Calu3 (cell line): ENCODE results near the gene NFX1. TPM values are rescaled to one million over a fixed set of nuclear protein-coding genes. Genes with fewer than 3 reads are reported as not detected.

Experiments
- BruUV-seq: library from RNA; stranded (reverse); fragments of 400-500 nt; replicated peaks from 2 replicates; lab custom pipeline; 2021; lab: Mats Ljungman, UMichigan
- CTCF ChIA-PET: fragments of 300-600 bp; sonication (Branson Sonifier 250); formaldehyde crosslinking; loops from one replicate; lab custom pipeline; 2022; ENCODE audit warnings: antibody characterized with exemption; lab: Charles Lee
- DNase-seq: peaks from one replicate; pipeline ENCODE4 v3.0.0; 2022
- H3K27ac Mint-ChIP-seq: one replicate; pipeline ENCODE4 v1.8.0; 2022; ENCODE audit warnings: mixed read lengths; ENCODE audit not compliant: unreplicated experiment
- H3K27me3 Mint-ChIP-seq: one replicate; pipeline ENCODE4 v1.8.0; 2022; ENCODE audit warnings: mixed read lengths; ENCODE audit not compliant: unreplicated experiment
- H3K36me3 Mint-ChIP-seq: one replicate; pipeline ENCODE4 v1.8.0; 2022; ENCODE audit warnings: mild to moderate bottlenecking, moderate library complexity, mixed read lengths; ENCODE audit not compliant: insufficient read depth, unreplicated experiment
- H3K4me1 Mint-ChIP-seq: one replicate; pipeline ENCODE4 v1.8.0; 2022; ENCODE audit warnings: mild to moderate bottlenecking, low read depth, mixed read lengths; ENCODE audit not compliant: unreplicated experiment
- H3K4me3 Mint-ChIP-seq: one replicate; pipeline ENCODE4 v1.8.0; 2022; ENCODE audit warnings: mild to moderate bottlenecking, low read depth, moderate library complexity, mixed read lengths; ENCODE audit not compliant: unreplicated experiment
- H3K9me3 Mint-ChIP-seq: one replicate; pipeline ENCODE4 v1.8.0; 2022; ENCODE audit warnings: low read depth, mixed read lengths; ENCODE audit not compliant: unreplicated experiment
- CTCF ChIP-seq: fragments of 200-600 bp; IDR thresholded peaks from one replicate; pipeline ENCODE4 v1.8.0; 2022; ENCODE audit warnings: antibody characterized with exemption; ENCODE audit not compliant: unreplicated experiment
- intact Hi-C: fragments of 100-400 bp; cut with micrococcal nuclease; formaldehyde crosslinking; loops from one replicate; pipeline ENCODE4 v1.10.0; 2022; ENCODE audit not compliant: unreplicated experiment
- total RNA-seq: library from RNA; stranded (reverse); gene quantifications from 2 replicates; pipeline ENCODE4 v1.2.3, GENCODE V29; 2022

NFX1 gene
- total RNA-seq, 1 experiment from 2014 or later = 27.3 TPM

- no peak overlapping the region for H3K27ac Mint-ChIP-seq
Observed at GRCh38 chr9:33273266-33273971, 16.9 kb upstream of the NFX1 start.

GRCh38 chr9:33273972-33274328 lies 16.4 kb upstream of the NFX1 start:
- H3K27ac Mint-ChIP-seq = no peak overlapping the region
- H3K27me3 Mint-ChIP-seq = no peaks in the 10 kb centered on the region
- DNase-seq = no peak
- BruUV-seq = no TSS peak
- no peak overlapping the region for H3K4me3 Mint-ChIP-seq
- H3K36me3 Mint-ChIP-seq = peaks cover 28% of the 10 kb centered on the region
- CTCF ChIA-PET = no interaction called here
- TF ChIP-seq CTCF = no peak
- no peaks in the 10 kb centered on the region for H3K9me3 Mint-ChIP-seq
- intact Hi-C loops = no loop called here
- H3K4me1 Mint-ChIP-seq = no peaks in the 10 kb centered on the region

More at GRCh38 chr9:33273266-33273971, 16.9 kb upstream of the NFX1 start:
- BruUV-seq = no TSS peak
- Mint-ChIP-seq H3K4me3 (no peak overlapping the region), H3K9me3 (no peaks in the 10 kb centered on the region), H3K4me1 (no peaks in the 10 kb centered on the region), H3K27me3 (no peaks in the 10 kb centered on the region), H3K36me3 (peaks cover 28% of the 10 kb centered on the region)
- CTCF ChIA-PET = interaction anchor here (0.6 kb wide), 1 partner anchor 180 kb away, joined by 3 read pairs; no protein-coding TSS in a partner anchor
- intact Hi-C loops = no loop called here
- DNase-seq = no peak
- TF ChIP-seq CTCF = no peak

- DNase-seq = no peak
- intact Hi-C loops = no loop called here
Observed at GRCh38 chr9:33277484-33277883, 12.8 kb upstream of the NFX1 start.

GRCh38 chr9:33285502-33285901 lies 4.8 kb upstream of the NFX1 start:
- H3K27me3 Mint-ChIP-seq = no peaks in the 10 kb centered on the region
- intact Hi-C loops = loop anchor here (5.0 kb wide), 1 partner anchor 187 kb away; the partner anchor contains the start of gene NOL6
- no peak overlapping the region for H3K4me3 Mint-ChIP-seq
- no peaks in the 10 kb centered on the region for H3K4me1 Mint-ChIP-seq
- CTCF ChIA-PET = no interaction called here
- peaks cover 8% of the 10 kb centered on the region for H3K36me3 Mint-ChIP-seq
- BruUV-seq = no TSS peak
- H3K9me3 Mint-ChIP-seq = no peaks in the 10 kb centered on the region
- no peak overlapping the region for H3K27ac Mint-ChIP-seq
- no peak for TF ChIP-seq CTCF
- no peak for DNase-seq

More at GRCh38 chr9:33277484-33277883, 12.8 kb upstream of the NFX1 start:
- BruUV-seq = no TSS peak
- no peak overlapping the region for H3K4me3 Mint-ChIP-seq
- TF ChIP-seq CTCF = no peak
- no peak overlapping the region for H3K27ac Mint-ChIP-seq
- no peaks in the 10 kb centered on the region for H3K4me1 Mint-ChIP-seq
- CTCF ChIA-PET = no interaction called here
- H3K9me3 Mint-ChIP-seq = no peaks in the 10 kb centered on the region
- no peaks in the 10 kb centered on the region for H3K27me3 Mint-ChIP-seq
- H3K36me3 Mint-ChIP-seq = peaks cover 26% of the 10 kb centered on the region
